RWPE1 (cell line): ENCODE results near the gene FALEC.

Source experiments
- CTCF ChIA-PET: fragments of 350-600 bp; sonication (Branson Sonifier 250); formaldehyde crosslinking; extraction: SDS; loops from one replicate; lab custom pipeline; 2021; lab: Yijun Ruan, JAX
- POLR2A ChIA-PET: fragments of 400-600 bp; formaldehyde crosslinking; extraction: SDS; loops from one replicate; lab custom pipeline; 2020; ENCODE audit warnings: antibody characterized with exemption; ENCODE audit not compliant: low non-redundant PET; lab: Yijun Ruan, JAX
- DNase-seq: peaks from one replicate; pipeline ENCODE4 v3.0.0; 2012; ENCODE audit warnings: low spot score
- H3K27ac ChIP-seq: fragments of 450-650 bp; 2 replicates; pipeline ENCODE4 v1.5.1; 2017
- TF ChIP-seq, protein P1 (sequence below): fragments of 450-650 bp; conservative IDR thresholded peaks from 2 replicates; pipeline ENCODE4 v1.5.1; 2017; ENCODE audit warnings: low read depth, mild to moderate bottlenecking

Gene FALEC

DNA sequence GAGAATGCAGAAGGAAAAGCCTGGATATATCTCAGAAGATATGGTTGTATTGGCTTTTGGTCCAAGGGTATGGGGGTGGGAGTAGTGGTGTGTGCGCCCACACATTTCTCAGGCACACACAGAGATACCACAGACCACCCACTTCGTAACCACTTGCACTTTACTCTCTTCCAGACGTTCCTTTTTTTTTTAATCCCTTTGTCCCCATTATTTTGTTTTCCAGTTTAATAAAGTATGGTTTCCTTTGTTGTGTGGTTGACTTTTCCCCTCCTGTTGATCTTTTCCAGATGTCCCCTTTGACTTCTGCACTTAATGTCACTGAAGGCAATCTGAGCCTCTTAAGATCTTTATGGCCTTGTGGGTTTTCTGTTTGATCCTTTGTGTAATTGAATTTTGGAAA, 38.8 kb upstream of the FALEC start:
- no peak overlapping the region for H3K27ac ChIP-seq
- TF ChIP-seq, protein P1, sequence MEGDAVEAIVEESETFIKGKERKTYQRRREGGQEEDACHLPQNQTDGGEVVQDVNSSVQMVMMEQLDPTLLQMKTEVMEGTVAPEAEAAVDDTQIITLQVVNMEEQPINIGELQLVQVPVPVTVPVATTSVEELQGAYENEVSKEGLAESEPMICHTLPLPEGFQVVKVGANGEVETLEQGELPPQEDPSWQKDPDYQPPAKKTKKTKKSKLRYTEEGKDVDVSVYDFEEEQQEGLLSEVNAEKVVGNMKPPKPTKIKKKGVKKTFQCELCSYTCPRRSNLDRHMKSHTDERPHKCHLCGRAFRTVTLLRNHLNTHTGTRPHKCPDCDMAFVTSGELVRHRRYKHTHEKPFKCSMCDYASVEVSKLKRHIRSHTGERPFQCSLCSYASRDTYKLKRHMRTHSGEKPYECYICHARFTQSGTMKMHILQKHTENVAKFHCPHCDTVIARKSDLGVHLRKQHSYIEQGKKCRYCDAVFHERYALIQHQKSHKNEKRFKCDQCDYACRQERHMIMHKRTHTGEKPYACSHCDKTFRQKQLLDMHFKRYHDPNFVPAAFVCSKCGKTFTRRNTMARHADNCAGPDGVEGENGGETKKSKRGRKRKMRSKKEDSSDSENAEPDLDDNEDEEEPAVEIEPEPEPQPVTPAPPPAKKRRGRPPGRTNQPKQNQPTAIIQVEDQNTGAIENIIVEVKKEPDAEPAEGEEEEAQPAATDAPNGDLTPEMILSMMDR: no peak
- ChIA-PET POLR2A (no interaction called here), CTCF (no interaction called here)
- DNase-seq: no peak

DNA sequence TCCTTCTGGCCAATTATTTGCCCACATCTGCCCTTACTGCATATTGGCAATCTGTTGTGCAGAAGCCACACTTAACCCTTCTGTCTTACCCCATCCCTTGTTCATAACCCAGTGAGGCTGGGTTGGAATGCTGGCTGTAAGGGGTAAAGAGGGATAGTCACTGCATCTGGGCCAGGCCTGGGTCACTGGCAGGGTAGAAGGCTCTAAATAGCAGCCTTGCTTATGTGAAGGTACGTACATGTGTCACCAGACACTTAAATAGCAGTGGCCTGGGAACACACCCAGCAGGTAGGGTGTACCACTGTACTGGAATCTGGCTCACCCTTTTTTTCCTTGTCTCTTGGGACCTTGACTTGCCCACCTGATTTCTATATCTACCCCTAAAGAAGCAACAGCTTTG, 38.2 kb upstream of the FALEC start:
- POLR2A ChIA-PET: no interaction called here
- CTCF ChIA-PET: no interaction called here
- peak overlapping the region; percentile 69 for H3K27ac ChIP-seq
- DNase-seq: peak; percentile 55
- TF ChIP-seq, protein P1: no peak

DNA sequence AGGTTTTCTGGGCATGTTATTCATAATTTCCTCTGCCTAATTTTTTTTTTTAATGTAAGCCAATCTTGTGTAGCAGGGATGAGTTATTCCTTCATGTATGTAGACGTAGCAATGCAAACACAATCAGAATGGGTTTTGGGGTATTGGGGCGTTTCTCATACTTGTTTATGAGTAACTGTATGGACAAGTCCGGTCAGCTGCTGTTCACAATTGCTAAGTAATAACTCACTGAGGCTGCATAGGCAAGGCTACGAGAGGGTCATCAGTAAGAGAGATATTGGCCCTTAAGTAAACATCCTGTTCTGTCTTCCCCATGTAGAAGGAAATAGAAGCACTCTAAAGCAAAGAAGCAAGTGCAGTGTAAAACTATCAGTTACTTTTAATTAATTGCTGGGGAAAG, 37.8 kb upstream of the FALEC start:
- ChIA-PET POLR2A (interaction anchor here (0.6 kb wide), 1 partner anchor 72 kb away, joined by 3 read pairs; no protein-coding TSS in a partner anchor), CTCF (no interaction called here)
- TF ChIP-seq, protein P1: no peak
- H3K27ac ChIP-seq: peak overlapping the region; percentile 69; the same call in 1 of the 2 replicates
- DNase-seq: peak; percentile 89

DNA sequence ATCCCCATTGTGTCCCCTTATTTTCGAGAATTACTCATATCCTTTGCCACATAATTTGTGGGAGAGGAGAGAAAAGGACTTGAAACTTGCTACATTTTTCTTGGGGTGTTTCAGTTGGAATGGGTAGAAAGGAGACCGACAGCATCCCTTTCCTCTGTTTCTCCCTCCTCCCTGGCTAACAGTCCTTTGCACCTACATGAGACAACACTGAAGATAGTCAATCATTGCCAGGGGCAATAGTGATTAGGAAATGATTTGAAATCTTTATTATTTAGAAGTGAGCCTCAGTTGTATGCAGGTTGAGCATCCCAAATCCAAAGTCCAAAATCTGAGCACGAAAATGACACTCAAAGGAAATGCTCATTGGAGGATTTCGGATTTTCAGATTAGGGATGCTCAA, 36.2 kb upstream of the FALEC start:
- ChIA-PET POLR2A (no interaction called here), CTCF (no interaction called here)
- H3K27ac ChIP-seq: no peak overlapping the region
- no peak for DNase-seq
- TF ChIP-seq, protein P1: no peak

DNA sequence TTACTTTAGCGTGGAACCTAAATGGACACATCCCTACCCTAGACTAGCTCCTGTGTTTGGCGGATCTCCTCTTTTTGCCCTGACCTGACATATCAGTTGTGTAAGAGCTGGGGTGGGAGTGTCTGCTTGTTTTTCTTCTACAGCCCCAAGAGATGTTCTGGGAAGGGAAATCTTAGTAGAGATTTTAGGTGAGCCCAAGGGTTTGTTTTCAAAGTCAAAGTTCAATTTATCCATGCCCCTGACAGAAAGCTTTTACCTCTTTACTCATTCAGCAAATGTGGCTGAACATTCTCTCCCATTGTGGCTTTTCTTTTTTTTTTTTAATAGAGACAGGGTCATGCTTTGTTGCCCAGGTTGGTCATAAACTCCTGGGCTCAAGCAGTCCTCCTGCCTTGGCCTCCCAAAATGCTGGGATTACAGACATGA, 35.6 kb upstream of the FALEC start:
- TF ChIP-seq, protein P1: no peak
- ChIA-PET POLR2A (no interaction called here), CTCF (no interaction called here)
- no peak overlapping the region for H3K27ac ChIP-seq
- DNase-seq: no peak

DNA sequence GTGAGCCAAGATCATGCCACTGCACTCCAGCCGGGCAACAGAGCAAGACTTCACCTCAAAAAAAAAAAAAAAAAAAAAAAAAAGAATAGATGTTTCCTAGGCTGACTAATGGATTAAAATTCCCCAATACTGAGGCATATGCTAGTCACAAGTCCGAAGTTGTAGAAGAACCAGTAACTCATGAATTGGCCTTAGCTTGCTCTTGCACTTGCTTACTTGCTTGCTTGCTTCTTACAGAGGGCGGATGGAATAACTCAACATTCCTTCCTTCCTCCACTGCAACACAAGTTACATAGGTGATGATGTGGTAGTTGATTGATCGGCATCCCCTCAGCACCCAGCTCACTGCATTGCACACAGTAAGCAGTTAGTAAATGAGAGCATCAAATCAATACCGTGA, 31.1 kb upstream of the FALEC start:
- DNase-seq: peak; percentile 46
- ChIA-PET CTCF (interaction anchor here (0.6 kb wide), 1 partner anchor 48 kb away, joined by 3 read pairs; no protein-coding TSS in a partner anchor), POLR2A (no interaction called here)
- H3K27ac ChIP-seq: no peak overlapping the region
- TF ChIP-seq, protein P1: no peak
